ENCODE results near the gene ATP8A2. TPM values are rescaled to one million over a fixed set of nuclear protein-coding genes. Genes with fewer than 3 reads are reported as not detected.

ATP8A2 gene
- total and polyA plus RNA-seq, 4 donors, result 0.13 to 0.29 (median 0.24) TPM; not detected in 1

Other genes with a start within 250 kb of the ATP8A2 start
- not detected for gene AMER2, start 199.7 kb upstream of the ATP8A2 start, total RNA-seq
- gene AMER2, start 199.7 kb upstream of the ATP8A2 start, polyA plus RNA-seq, result under 1 TPM in 1 of 2 donors, not detected in 1; under 0.01 TPM
- gene MTMR6, start 84.5 kb upstream of the ATP8A2 start, total RNA-seq, result 10 to 100 TPM; 18.2 to 20.7 TPM
- 10 to 100 TPM; 11.2 to 12.6 TPM for gene MTMR6, start 84.5 kb upstream of the ATP8A2 start, polyA plus RNA-seq
- 10 to 100 TPM; 36.5 to 43.1 TPM for gene NUP58, start 70.3 kb upstream of the ATP8A2 start, total RNA-seq
- 10 to 100 TPM in 1 of 2 donors, 1 to 10 TPM in 1; 9.6 to 11.4 TPM for gene NUP58, start 70.3 kb upstream of the ATP8A2 start, polyA plus RNA-seq